Transverse colon (tissue), 4 donors: ENCODE measurements around the gene EXD2.

Experiments
- CTCF ChIP-seq, 5 experiments: fragments of 200-600 bp in 3 of 5; fragments of 450-650 bp in 2 of 5; sonication (generic) in 3 of 5; IDR thresholded peaks; 1 replicate in 2 of 5; 2 replicates in 3 of 5; pipeline ENCODE4 v1.5.1; 2016 to 2017; ENCODE audit warnings: antibody characterized with exemption in 5 of 5, inconsistent platforms in 3 of 5, mild to moderate bottlenecking in 2 of 5, moderate library complexity in 1 of 5
- EP300 ChIP-seq: sonication (generic); formaldehyde crosslinking; IDR thresholded peaks from one replicate; pipeline ENCODE4 v1.6.1; 2017; ENCODE audit warnings: antibody characterized with exemption, low read depth
- POLR2A ChIP-seq: fragments of 450-650 bp; IDR thresholded peaks from one replicate; pipeline ENCODE4 v1.6.1; 2016; ENCODE audit warnings: antibody characterized with exemption, mild to moderate bottlenecking, moderate library complexity
- POLR2AphosphoS5 ChIP-seq, 3 donors: sonication (generic); formaldehyde crosslinking; IDR thresholded peaks; one replicate each; pipeline ENCODE4 v1.6.1; 2016; ENCODE audit warnings: antibody characterized with exemption in 3 of 3

- TF ChIP-seq CTCF (IDR thresholded peaks at IDR 0.05) (no peak), POLR2AphosphoS5 (IDR thresholded peaks at IDR 0.05) (no peak), POLR2A (no peak), EP300 (no peak)
Observed at GRCh38 chr14:69269381-69269780, 78.1 kb downstream of the EXD2 start.
